Endodermal cell (in vitro differentiated cells): ENCODE data around the gene DOCK9. TPM values are rescaled to one million over a fixed set of nuclear protein-coding genes. Genes with fewer than 3 reads are reported as not detected.

Experiments used
- DNase-seq: peaks from one replicate; pipeline ENCODE4 v3.0.0-alpha.2; 2017
- H3K27ac ChIP-seq: 2 replicates; pipeline ENCODE4 v1.5.1; 2013; ENCODE audit warnings: mild to moderate bottlenecking, low read depth, low read length, moderate library complexity
- H3K27me3 ChIP-seq: 2 replicates; pipeline ENCODE4 v1.6.1; 2013; ENCODE audit warnings: mild to moderate bottlenecking, low read length, moderate library complexity; ENCODE audit not compliant: insufficient read depth, control insufficient read depth, poor library complexity, severe bottlenecking
- H3K36me3 ChIP-seq: 2 replicates; pipeline ENCODE4 v1.7.0; 2013; ENCODE audit warnings: mild to moderate bottlenecking, low read length, moderate library complexity; ENCODE audit not compliant: control insufficient read depth, insufficient read depth
- H3K4me1 ChIP-seq: one replicate; pipeline ENCODE4 v1.7.0; 2013; ENCODE audit warnings: low read length; ENCODE audit not compliant: control insufficient read depth, insufficient read depth
- H3K4me3 ChIP-seq: 2 replicates; pipeline ENCODE4 v1.5.1; 2013; ENCODE audit warnings: mild to moderate bottlenecking, low read length, moderate library complexity
- H3K9ac ChIP-seq: 2 replicates; pipeline ENCODE4 v1.6.1; 2013; ENCODE audit warnings: mild to moderate bottlenecking, low read length, moderate library complexity; ENCODE audit not compliant: poor library complexity, severe bottlenecking; ENCODE audit errors: extremely low read depth
- H3K9me3 ChIP-seq: 2 replicates; pipeline ENCODE4 v1.6.1; 2013; ENCODE audit warnings: mild to moderate bottlenecking, low read length, moderate library complexity; ENCODE audit not compliant: control insufficient read depth
- H3K27ac Mint-ChIP-seq: 2 replicates; pipeline ENCODE4 v1.8.0; 2020; ENCODE audit warnings: mixed read lengths
- H3K27me3 Mint-ChIP-seq: 2 replicates; pipeline ENCODE4 v1.8.0; 2021; ENCODE audit warnings: mild to moderate bottlenecking, mixed read lengths; ENCODE audit not compliant: insufficient read depth
- H3K36me3 Mint-ChIP-seq: 2 replicates; pipeline ENCODE4 v1.8.0; 2020; ENCODE audit warnings: low read depth, mixed read lengths
- H3K4me1 Mint-ChIP-seq: 2 replicates; pipeline ENCODE4 v1.8.0; 2020; ENCODE audit warnings: mixed read lengths
- H3K4me3 Mint-ChIP-seq: 2 replicates; pipeline ENCODE4 v1.8.0; 2020; ENCODE audit warnings: mild to moderate bottlenecking, moderate library complexity, mixed read lengths
- H3K9me3 Mint-ChIP-seq: 2 replicates; pipeline ENCODE4 v1.8.0; 2020; ENCODE audit warnings: mild to moderate bottlenecking, mixed read lengths
- CTCF ChIP-seq: fragments of 200-600 bp; sonication (generic); conservative IDR thresholded peaks from 2 replicates; pipeline ENCODE4 v1.5.0; 2021; ENCODE audit warnings: antibody characterized with exemption, mild to moderate bottlenecking
- WGBS, 2 experiments: methylation state at CpG; one replicate each; pipeline versions ENCODE4 v1.1.5 to v1.1.7; 2013; ENCODE audit warnings: missing lambda C conversion rate in 2 of 2, mixed read lengths in 1 of 2; ENCODE audit not compliant: insufficient coverage in 1 of 2, insufficient read length in 1 of 2; 5-methylcytosine and 5-hydroxymethylcytosine counted together
- total RNA-seq, 2 donors: library from RNA; stranded (reverse); fragmentation: NEBNext Ultra II Directional in 1 of 2; extraction: Animal tissue kit (Norgen Biotek cat#: 25700) in 1 of 2; gene quantifications; 2 replicates in 1 of 2; 3 replicates in 1 of 2; pipeline ENCODE4 v1.2.1, GENCODE V29; 2021

DOCK9 gene
- total RNA-seq, 2 donors from 2014 or later = 15.6 to 22.5 TPM

- Mint-ChIP-seq H3K4me1 (peaks cover 25% of the 10 kb centered on the region), H3K27me3 (no peaks in the 10 kb centered on the region), H3K9me3 (no peaks in the 10 kb centered on the region), H3K4me3 (no peak overlapping the region), H3K36me3 (peaks cover 6% of the 10 kb centered on the region), H3K27ac (no peak overlapping the region)
- H3K9me3 ChIP-seq = no peaks in the 10 kb centered on the region
- H3K36me3 ChIP-seq = no peaks in the 10 kb centered on the region
- H3K9ac ChIP-seq = no peak overlapping the region
- H3K4me1 ChIP-seq = no peaks in the 10 kb centered on the region
- no peak for DNase-seq
- H3K27me3 ChIP-seq = no peaks in the 10 kb centered on the region
- H3K4me3 ChIP-seq = no peak overlapping the region
- no peak for TF ChIP-seq CTCF
- 86 to 96% methylated on average over 5 of the region's 5 CpGs for WGBS, 2 experiments
- no peak overlapping the region for H3K27ac ChIP-seq
These were observed 154.4 kb downstream of the DOCK9 start for GRCh38 chr13:98823442-98823841.

GRCh38 chr13:98822225-98822606 is 155.6 kb downstream of the DOCK9 start:
- no peak overlapping the region for H3K4me3 ChIP-seq
- peaks cover 4% of the 10 kb centered on the region for H3K36me3 Mint-ChIP-seq
- TF ChIP-seq CTCF = no peak
- DNase-seq = no peak
- H3K36me3 ChIP-seq = no peaks in the 10 kb centered on the region
- no peak overlapping the region for H3K4me3 Mint-ChIP-seq
- no peaks in the 10 kb centered on the region for H3K9me3 ChIP-seq
- H3K9ac ChIP-seq = no peak overlapping the region
- 72 to 86% methylated on average over 2 to 3 of the region's 3 CpGs for WGBS, 2 experiments
- no peaks in the 10 kb centered on the region for H3K4me1 ChIP-seq
- H3K4me1 Mint-ChIP-seq = peaks cover 25% of the 10 kb centered on the region
- no peaks in the 10 kb centered on the region for H3K27me3 Mint-ChIP-seq
- no peak overlapping the region for H3K27ac ChIP-seq
- H3K9me3 Mint-ChIP-seq = no peaks in the 10 kb centered on the region
- no peaks in the 10 kb centered on the region for H3K27me3 ChIP-seq
- no peak overlapping the region for H3K27ac Mint-ChIP-seq

- Histone ChIP-seq H3K4me3 (no peak overlapping the region), H3K27ac (no peak overlapping the region), H3K36me3 (no peaks in the 10 kb centered on the region), H3K27me3 (no peaks in the 10 kb centered on the region), H3K9ac (no peak overlapping the region), H3K4me1 (no peaks in the 10 kb centered on the region), H3K9me3 (no peaks in the 10 kb centered on the region)
- Mint-ChIP-seq H3K27ac (no peak overlapping the region), H3K4me3 (no peak overlapping the region), H3K27me3 (no peaks in the 10 kb centered on the region), H3K4me1 (peaks cover 23% of the 10 kb centered on the region), H3K9me3 (no peaks in the 10 kb centered on the region), H3K36me3 (peaks cover 4% of the 10 kb centered on the region)
- no peak for DNase-seq
- WGBS, 2 experiments = 77 to 80% methylated on average over 8 of the region's 9 CpGs
- no peak for TF ChIP-seq CTCF
These were observed 156.3 kb downstream of the DOCK9 start for GRCh38 chr13:98821372-98822224.
